NCI-H1930 (cell line): ENCODE data around the gene KCTD18.

ENCODE experiments used
- DNase-seq, 2 experiments: peaks; one replicate each; lab custom pipeline; 2025; lab: John Stamatoyannopoulos, UW

KCTD18 gene

GRCh38 chr2:200484934-200485333, 24.9 kb downstream of the KCTD18 start:
- no peak for DNase-seq

- DNase-seq, result peak; percentile 10 to 12
Measured at GRCh38 chr2:200483729-200484198, 26.1 kb downstream of the KCTD18 start.

- DNase-seq, result no peak
Measured at GRCh38 chr2:200482194-200482593, 27.7 kb downstream of the KCTD18 start.

GRCh38 chr2:200479692-200480265, 30.1 kb downstream of the KCTD18 start:
- DNase-seq, result no peak

- no peak for DNase-seq
Measured at GRCh38 chr2:200477667-200478131, 32.2 kb downstream of the KCTD18 start.

- no peak for DNase-seq
Measured at GRCh38 chr2:200476836-200477235, 33.0 kb downstream of the KCTD18 start.

GRCh38 chr2:200475795-200476194, 34.1 kb downstream of the KCTD18 start:
- DNase-seq, result no peak

- DNase-seq, result no peak
Measured at GRCh38 chr2:200472853-200473464, 36.9 kb downstream of the KCTD18 start.

GRCh38 chr2:200471928-200472645, 37.8 kb downstream of the KCTD18 start:
- DNase-seq, result no peak

GRCh38 chr2:200471324-200471848, 38.5 kb downstream of the KCTD18 start:
- DNase-seq, result no peak

- DNase-seq, result no peak
Measured at GRCh38 chr2:200470230-200470629, 39.6 kb downstream of the KCTD18 start.

GRCh38 chr2:200469708-200470211, 40.1 kb downstream of the KCTD18 start:
- no peak for DNase-seq

GRCh38 chr2:200467806-200468681, 41.8 kb downstream of the KCTD18 start:
- DNase-seq, result no peak

GRCh38 chr2:200466425-200467418, 43.1 kb downstream of the KCTD18 start:
- no peak for DNase-seq

GRCh38 chr2:200463452-200463851, 46.4 kb downstream of the KCTD18 start:
- DNase-seq, result no peak

- DNase-seq, result no peak
Measured at GRCh38 chr2:200461846-200462710, 47.8 kb downstream of the KCTD18 start.

GRCh38 chr2:200459101-200459500, 50.8 kb downstream of the KCTD18 start:
- DNase-seq, result no peak

GRCh38 chr2:200456567-200456966, 53.3 kb downstream of the KCTD18 start:
- no peak for DNase-seq

- DNase-seq, result no peak
Measured at GRCh38 chr2:200455958-200456421, 53.9 kb downstream of the KCTD18 start.
